Measurements from ENCODE around the gene ROR2.

DNA sequence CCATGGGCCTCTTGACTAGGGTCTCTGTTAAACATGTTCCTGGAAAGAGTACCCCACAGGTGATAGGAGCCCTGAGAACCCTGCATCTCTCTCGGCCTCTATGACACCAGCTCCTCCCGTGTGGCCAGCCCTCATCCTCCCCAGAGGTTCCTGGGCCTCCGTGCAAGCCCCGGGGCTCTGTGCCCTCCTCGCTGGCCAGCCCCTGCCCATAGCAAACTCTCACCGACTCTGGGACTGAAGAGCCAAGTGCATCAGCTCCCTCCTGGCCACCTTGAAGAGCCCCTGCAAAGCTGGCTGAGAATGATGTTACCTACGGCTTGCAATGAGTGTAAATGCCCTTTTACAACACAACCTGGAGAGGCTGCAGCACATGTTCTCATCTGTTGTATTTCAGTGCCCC, 224.4 kb downstream of the ROR2 start:
- TF ChIP-seq POLR2A (IDR thresholded peaks at IDR 0.05; ENCODE audit: low read depth, low read length): no peak
- no peak for TF ChIP-seq POLR2AphosphoS5 (IDR thresholded peaks at IDR 0.05; ENCODE audit: low read depth, low read length)
